ENCODE data around the gene SKOR1.
A peak's percentile ranks its signal among the peaks of the same experiment; 100 is the strongest.

SKOR1 gene

GRCh38 chr15:67794832-67795574, 30.3 kb upstream of the SKOR1 start:
- DNase-seq = no peak

GRCh38 chr15:67796196-67797127, 28.8 kb upstream of the SKOR1 start:
- no peak for DNase-seq

DNA sequence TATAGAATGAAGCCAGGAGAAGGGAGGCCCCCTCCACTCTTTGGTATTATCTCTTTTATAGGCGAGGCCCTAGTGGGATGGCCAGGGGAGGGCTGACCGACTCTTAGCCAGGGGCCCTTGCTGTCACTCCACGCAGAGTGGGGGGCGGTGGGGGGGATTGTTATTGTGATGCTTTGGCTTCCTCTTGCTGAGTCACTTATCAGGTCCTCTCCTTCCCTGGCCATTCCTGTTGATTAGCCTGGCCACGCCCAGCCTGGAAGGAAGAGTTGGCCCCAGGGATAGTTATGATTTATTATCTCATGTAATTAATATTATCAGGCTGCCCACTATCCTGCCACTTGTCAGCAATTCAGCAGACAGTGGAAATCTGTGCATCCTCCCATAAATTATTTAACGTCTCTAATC, 25.5 kb upstream of the SKOR1 start:
- no peak for DNase-seq

GRCh38 chr15:67801142-67801541, 24.2 kb upstream of the SKOR1 start:
- no peak for DNase-seq

- DNase-seq = no peak
These were observed 23.1 kb upstream of the SKOR1 start for GRCh38 chr15:67801926-67802914.

DNA sequence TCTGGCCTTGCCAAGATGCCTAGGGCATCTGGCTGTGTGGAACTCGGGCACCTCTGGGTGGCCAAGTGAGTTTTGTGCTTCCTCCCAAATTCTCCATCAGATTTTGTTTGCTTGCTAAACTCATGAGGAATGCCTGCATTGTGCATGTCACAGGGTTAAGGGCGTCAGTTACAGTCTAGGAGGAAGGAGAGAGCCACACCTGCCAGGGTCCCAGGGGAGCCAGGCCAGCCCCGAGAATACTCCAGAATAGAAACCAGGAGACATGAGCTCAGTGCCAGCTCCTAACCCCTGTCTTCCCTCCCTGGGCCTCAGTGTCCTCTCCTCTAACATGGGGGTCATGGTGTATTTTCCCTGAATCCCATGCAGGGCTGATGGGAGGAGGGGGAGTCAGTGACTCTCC, 22.0 kb upstream of the SKOR1 start:
- no peak for DNase-seq

DNA sequence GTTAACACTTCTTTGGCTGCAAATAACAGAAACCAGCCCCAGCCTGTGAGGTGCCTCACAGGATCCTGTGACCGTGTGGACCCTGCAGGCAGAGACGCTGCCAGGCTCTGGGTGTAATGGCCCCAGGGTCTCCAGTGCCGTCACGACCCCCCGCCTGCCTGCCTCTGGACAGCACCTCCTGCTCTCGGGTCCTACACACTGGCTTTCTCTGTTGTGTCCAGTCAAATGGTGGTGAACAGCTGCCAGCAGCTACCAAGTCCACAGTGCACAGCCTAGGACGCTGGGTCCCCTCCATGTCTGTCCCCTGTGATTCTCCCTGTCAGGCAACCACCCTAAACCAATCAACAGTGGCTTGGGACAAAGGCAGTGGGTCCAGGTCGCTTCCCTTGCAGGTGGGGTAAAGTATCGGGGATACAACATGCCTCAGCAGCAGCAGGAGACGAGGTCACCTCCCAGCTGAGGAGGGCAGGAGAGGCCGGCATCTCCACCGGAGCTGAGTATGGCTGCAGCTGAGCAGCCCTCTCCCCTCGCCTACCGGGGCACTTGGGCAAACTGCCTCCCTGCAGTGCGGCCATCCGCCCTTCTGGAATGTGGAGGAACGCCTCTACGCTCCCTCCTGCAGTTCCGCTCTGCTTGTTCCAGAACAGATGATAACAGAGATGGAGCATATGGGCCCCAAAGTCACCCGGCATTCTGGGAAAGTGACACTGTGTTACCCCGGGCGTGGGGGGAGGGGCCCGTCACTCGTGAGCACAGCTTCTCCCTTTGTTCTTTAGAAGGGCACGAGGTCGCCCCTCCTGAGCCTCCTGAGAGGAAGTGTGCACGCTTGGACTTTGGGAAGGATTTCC, 21.1 kb upstream of the SKOR1 start:
- DNase-seq = peak; percentile 49

DNA sequence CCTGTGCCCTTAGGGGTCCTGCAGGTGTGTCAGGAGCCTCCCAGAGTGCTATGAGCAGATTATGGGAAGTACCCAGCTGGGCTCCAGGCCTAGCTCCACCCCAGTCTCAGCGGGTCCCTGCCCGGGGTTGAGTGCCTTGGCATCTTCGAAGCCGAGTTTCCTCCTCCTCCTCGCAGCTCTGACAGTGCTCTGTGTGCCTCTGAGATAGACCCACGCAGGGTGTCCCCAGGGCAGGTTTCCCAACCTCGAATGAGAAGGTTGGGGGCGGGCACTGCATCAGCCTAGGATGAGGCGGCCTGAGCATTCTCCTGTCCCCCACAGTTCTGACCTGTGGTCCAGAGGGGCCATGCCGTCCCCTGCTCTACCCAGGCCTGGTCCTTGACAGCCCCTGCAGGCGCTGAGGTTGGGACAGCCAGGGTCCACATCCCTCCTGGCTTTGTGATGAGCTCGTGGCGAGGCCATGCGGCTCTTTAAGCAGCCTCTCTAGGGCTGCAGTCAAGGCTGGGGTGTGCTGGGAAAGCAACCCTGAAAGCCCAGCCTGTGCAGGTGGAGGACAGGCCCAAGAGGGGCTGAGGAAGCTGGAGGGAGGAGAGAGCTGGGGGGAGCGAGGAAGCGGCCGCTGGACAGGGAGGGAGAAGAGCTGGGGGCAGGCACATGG, 20.2 kb upstream of the SKOR1 start:
- DNase-seq = no peak

- peak; percentile 28 for DNase-seq
These were observed 19.4 kb upstream of the SKOR1 start for GRCh38 chr15:67805666-67806516.

DNA sequence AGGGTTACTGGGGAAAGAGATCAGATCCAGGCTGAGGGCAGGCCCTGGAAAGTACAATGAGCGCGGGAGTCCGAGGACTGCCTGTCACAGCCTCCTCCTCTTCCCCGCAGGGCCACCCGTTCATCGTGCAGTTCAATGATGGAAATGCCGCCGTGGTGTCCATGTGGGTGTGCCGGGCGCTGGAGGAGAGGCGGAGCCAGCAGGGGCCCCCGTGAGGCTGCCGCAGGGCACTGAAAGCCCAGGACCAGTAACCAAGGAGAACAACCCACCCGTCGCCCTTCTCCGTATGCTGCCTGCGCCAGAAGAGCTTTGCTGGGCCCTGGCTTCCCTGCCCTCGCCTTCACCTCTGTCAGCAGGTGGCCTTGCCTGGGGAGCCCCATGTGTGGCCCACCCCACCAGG, 18.8 kb upstream of the SKOR1 start:
- DNase-seq = no peak

DNA sequence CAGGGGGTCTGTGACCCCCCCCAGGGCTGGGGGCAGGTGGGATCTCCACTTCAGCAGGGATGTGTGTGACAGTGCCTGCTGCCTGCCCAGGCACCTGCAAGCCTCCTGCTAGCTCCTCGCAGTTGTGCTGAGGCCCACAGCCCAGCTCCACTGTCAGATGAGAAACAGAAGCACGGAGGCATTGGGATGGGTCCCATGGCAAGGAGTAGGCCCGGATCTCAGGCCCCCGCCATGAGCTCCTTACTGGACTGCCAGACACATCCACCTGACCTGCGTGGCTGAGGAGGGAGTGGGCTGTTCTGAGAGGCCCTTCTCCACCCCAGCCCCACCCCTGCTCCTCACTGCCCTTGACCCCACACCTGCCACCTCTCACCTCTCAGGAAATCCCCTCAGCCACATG, 18.2 kb upstream of the SKOR1 start:
- DNase-seq = no peak

DNA sequence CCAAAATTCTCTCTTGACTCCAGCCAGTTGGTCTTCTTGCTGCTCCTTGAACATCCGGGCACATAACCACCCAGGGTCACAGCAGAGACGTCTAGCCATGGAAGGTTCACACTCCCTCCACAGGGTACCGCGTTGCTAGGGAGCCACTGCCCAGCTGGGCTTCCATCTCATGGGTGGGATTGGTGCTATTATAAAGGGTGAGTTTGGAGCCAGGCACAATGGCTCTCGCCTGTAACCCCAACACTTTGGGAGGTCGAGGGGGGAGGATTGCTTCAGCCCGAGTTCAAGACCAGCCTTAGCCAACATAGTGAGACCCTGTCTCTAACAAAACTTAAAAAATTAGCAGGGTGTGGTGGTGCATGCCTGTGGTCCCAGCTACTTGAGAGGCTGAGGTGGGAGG, 17.5 kb upstream of the SKOR1 start:
- DNase-seq = no peak

DNA sequence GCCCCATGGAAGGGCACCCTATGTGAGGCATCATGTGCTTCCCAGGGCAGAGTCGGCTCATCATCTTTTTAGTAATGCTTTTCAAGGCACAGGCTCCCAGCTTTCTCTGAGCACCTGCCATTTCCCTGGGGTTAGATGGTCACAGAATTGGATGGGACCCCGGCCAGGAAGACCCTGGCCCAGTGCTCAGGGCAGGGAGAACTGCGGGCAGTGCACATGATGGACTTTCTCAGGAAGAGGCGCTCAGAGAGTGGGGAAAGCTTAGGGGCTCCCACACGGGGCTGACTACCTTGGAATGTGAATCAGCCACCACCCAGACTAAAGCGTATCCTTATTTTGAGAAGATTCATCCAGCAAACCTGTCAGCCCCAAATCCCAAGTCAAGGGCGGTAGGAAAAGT, 16.5 kb upstream of the SKOR1 start:
- DNase-seq = no peak

- no peak for DNase-seq
These were observed 15.9 kb upstream of the SKOR1 start for GRCh38 chr15:67809441-67809840.

GRCh38 chr15:67809866-67810265, 15.4 kb upstream of the SKOR1 start:
- DNase-seq = no peak

- no peak for DNase-seq
These were observed 13.1 kb upstream of the SKOR1 start for GRCh38 chr15:67812241-67812644.

GRCh38 chr15:67813104-67813634, 12.1 kb upstream of the SKOR1 start:
- DNase-seq = no peak

DNA sequence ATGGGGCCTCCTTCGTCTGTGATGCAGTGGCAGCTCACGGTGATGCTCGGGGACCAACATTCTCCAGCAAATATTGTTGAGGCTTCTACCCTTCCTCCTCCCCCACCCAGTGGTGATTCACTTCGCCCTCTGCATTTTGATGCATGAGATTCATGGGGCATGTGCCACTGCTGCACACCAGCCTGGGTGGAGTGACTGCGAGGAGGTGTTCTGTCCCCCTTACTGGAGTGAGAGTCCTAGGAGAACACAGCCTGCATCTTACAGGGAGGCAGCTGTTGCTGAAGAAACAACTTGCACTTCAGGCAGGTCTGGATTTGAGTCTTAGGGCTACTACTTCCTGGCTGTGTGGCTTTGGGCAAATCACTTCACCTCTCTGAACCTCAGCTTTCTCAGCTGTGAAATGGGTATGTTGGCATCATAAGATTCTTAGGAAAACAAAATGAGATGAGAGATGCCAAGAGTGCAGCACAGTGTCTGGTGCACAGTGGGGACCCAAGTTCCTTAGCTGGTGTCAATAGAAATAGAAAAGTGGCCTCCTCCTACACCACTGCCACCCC, 10.2 kb upstream of the SKOR1 start:
- no peak for DNase-seq

GRCh38 chr15:67816668-67817067, 8.6 kb upstream of the SKOR1 start:
- no peak for DNase-seq
